Subcutaneous adipose tissue (tissue), 4 donors: ENCODE results near the gene SCML1. TPM values are rescaled to one million over a fixed set of nuclear protein-coding genes. Genes with fewer than 3 reads are reported as not detected.

Experiments
- CTCF ChIP-seq: fragments of 450-650 bp; IDR thresholded peaks from one replicate; pipeline ENCODE4 v1.5.1; 2016; ENCODE audit warnings: low read depth, mild to moderate bottlenecking, control low read depth, antibody characterized with exemption, moderate library complexity
- total RNA-seq, 4 donors: library from RNA; depleted of rRNA; stranded (reverse); fragments of >200 nt; gene quantifications; one replicate each; pipeline ENCODE4 v1.1.0, GENCODE V29; 2016

Gene SCML1
- total RNA-seq, 4 donors from 2014 or later: 17.0 to 21.5 (median 18.7) TPM

GRCh38 chrX:17705211-17705610 is 32.1 kb upstream of the SCML1 start:
- no peak for TF ChIP-seq CTCF

- no peak for TF ChIP-seq CTCF
Observed at GRCh38 chrX:17706676-17707075, 30.6 kb upstream of the SCML1 start.

GRCh38 chrX:17707731-17708130 is 29.6 kb upstream of the SCML1 start:
- no peak for TF ChIP-seq CTCF

GRCh38 chrX:17710871-17711301 is 26.4 kb upstream of the SCML1 start:
- no peak for TF ChIP-seq CTCF

GRCh38 chrX:17713288-17713687 is 24.0 kb upstream of the SCML1 start:
- no peak for TF ChIP-seq CTCF

GRCh38 chrX:17718649-17719165 is 18.6 kb upstream of the SCML1 start:
- no peak for TF ChIP-seq CTCF

- no peak for TF ChIP-seq CTCF
Observed at GRCh38 chrX:17719711-17720110, 17.6 kb upstream of the SCML1 start.
